Brain microvascular endothelial cell (primary cell): ENCODE results near the gene ANO1.

Experiments
- DNase-seq: peaks from one replicate; pipeline ENCODE4 v3.0.0-alpha.2; 2020
- H3K27ac ChIP-seq: fragments of 250-450 bp; sonication (Bioruptor Pico); 2 replicates; pipeline ENCODE4 v1.5.1; 2020; ENCODE audit warnings: mild to moderate bottlenecking, moderate library complexity
- H3K27me3 ChIP-seq: fragments of 250-450 bp; sonication (Bioruptor Pico); replicated peaks from 2 replicates; pipeline ENCODE4 v1.5.1; 2020; ENCODE audit warnings: mild to moderate bottlenecking
- H3K36me3 ChIP-seq: fragments of 250-450 bp; sonication (Bioruptor Pico); replicated peaks from 2 replicates; pipeline ENCODE4 v1.5.1; 2020; ENCODE audit warnings: mild to moderate bottlenecking
- H3K4me3 ChIP-seq: 2 replicates; pipeline ENCODE4 v1.5.1; 2011; ENCODE audit warnings: low read depth, mild to moderate bottlenecking, control low read depth, low read length, moderate library complexity
- CTCF ChIP-seq: IDR thresholded peaks from 2 replicates; pipeline ENCODE4 v1.5.1; 2011; ENCODE audit warnings: low read depth, mild to moderate bottlenecking, moderate library complexity, low read length, control low read depth, inconsistent platforms; ENCODE audit errors: missing control alignments
- in situ Hi-C: cut with HindIII; loops from 2 replicates; pipeline ENCODE4 v1.10.0; 2017; ENCODE audit warnings: low sequenced_read_pairs, low pct_ligation_motif_present

Gene ANO1

GRCh38 chr11:70036971-70037882 is 40.9 kb upstream of the ANO1 start:
- DNase-seq: no peak
- no peak overlapping the region for H3K27ac ChIP-seq
- H3K36me3 ChIP-seq: no peaks in the 10 kb centered on the region
- in situ Hi-C loops: loop anchor here (25.0 kb wide), 1 partner anchor 150 kb away; no protein-coding TSS in a partner anchor
- no peak overlapping the region for H3K4me3 ChIP-seq
- H3K27me3 ChIP-seq: no peaks in the 10 kb centered on the region
- TF ChIP-seq CTCF: no peak

DNA sequence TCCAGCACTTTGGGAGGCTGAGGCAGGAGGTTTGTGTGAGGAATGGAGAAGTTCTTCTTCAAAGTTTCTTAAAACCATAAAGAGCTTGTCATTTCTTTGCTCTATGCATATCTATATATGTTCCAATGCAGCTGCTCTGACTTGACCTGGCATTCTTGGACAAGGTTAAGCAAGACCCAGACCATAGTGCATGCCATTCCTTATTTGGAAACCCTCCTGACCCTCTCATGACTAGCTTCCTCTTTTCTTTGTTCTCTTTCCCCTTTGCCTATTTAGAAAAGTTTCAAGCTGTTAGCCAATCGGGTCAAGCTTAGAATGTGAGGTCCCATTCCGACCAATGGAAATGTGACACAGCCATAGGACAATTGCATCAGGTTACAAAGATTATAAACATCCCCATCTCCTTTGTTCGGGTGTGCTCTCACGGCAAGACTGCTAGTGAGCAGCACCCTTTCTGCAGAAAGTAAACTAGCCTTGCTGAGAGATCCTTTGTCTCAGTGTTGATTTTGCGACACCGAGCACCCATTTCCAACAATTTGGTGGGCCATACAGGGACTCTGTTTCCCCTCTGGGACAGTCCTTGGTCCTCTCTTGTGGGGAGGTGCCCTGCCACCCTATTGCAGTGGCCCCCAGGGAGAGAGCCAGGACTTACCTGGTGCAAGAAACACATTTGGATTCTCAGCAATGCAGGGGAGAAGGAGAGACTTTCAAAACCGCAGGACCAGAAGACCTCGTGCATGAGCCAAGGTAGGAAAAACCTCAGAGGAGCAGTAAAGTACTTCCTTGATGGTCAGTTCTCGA is 39.9 kb upstream of the ANO1 start:
- H3K27me3 ChIP-seq: no peaks in the 10 kb centered on the region
- TF ChIP-seq CTCF: no peak
- in situ Hi-C loops: loop anchor here (25.0 kb wide), 1 partner anchor 149 kb away; no protein-coding TSS in a partner anchor
- DNase-seq: no peak
- no peaks in the 10 kb centered on the region for H3K36me3 ChIP-seq
- no peak overlapping the region for H3K27ac ChIP-seq
- no peak overlapping the region for H3K4me3 ChIP-seq

DNA sequence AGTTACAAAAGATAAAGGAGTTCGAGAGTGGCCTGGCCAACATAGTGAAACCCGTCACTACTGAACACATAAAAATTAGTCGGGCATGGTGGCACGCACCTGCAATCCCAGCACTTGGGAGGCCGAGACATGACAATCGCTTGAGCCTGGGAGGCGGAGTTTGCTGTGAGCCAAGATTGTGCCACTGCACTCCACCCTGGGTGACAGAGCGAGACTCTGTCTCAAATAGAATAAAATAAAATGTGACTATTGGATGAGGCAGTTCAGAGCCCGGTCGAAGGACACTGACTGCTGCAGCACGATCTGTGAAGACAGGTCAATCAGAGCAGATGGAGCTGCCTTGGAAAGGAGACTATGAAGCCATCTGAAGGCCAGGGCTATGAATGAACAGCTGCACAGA is 37.7 kb upstream of the ANO1 start:
- DNase-seq: no peak
- in situ Hi-C loops: loop anchor here (25.0 kb wide), 1 partner anchor 147 kb away; no protein-coding TSS in a partner anchor
- Histone ChIP-seq H3K36me3 (no peaks in the 10 kb centered on the region), H3K27ac (no peak overlapping the region), H3K27me3 (no peaks in the 10 kb centered on the region), H3K4me3 (no peak overlapping the region)
- TF ChIP-seq CTCF: no peak

DNA sequence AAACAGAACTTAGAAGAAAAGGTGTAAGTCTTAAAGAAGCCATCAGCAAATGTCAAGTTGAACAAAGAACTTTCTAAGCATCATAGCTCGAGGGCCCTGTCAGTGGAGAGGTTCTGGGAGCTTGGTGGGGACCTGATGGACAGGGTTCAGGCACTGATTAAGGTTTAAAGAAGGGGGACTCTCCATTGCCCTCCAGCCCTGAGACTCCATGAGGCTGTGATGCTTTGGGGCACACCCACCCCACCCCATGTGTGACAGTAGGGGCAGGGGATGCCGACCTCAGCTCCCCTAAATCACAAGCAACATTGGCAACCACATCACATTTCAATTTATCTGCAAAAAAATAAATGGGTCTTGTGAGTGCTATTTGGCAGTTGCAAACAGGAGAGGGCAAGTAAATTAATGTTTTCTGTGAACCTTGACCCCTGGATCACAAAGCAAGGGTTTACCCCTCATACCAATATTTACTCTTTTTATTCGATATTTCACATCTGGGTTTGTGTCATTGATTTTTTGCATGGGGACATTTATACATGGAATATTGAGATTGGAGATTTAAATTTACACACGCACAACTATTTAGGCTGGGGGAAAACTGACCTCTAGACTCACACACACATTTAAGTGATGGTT is 37.1 kb upstream of the ANO1 start:
- in situ Hi-C loops: loop anchor here (25.0 kb wide), 1 partner anchor 146 kb away; no protein-coding TSS in a partner anchor

More for the DNA sequence above, 37.1 kb upstream of the ANO1 start:
- DNase-seq: no peak
- no peak overlapping the region for H3K27ac ChIP-seq
- no peaks in the 10 kb centered on the region for H3K27me3 ChIP-seq
- no peak for TF ChIP-seq CTCF
- H3K4me3 ChIP-seq: no peak overlapping the region
- no peaks in the 10 kb centered on the region for H3K36me3 ChIP-seq
